Activated naive CD8-positive, alpha-beta T cell (primary cell): ENCODE data around the gene C9orf40.

Experiments
- H3K27ac Mint-ChIP-seq: one replicate; pipeline ENCODE4 v1.8.0; 2021; ENCODE audit warnings: mixed read lengths
- H3K27me3 Mint-ChIP-seq: one replicate; pipeline ENCODE4 v1.8.0; 2021; ENCODE audit warnings: mixed read lengths
- H3K36me3 Mint-ChIP-seq: one replicate; pipeline ENCODE4 v1.8.0; 2021; ENCODE audit warnings: mixed read lengths
- H3K4me1 Mint-ChIP-seq: one replicate; pipeline ENCODE4 v1.8.0; 2021; ENCODE audit warnings: low read depth, mixed read lengths
- H3K4me3 Mint-ChIP-seq: one replicate; pipeline ENCODE4 v1.8.0; 2021; ENCODE audit warnings: mild to moderate bottlenecking, mixed read lengths
- H3K9me3 Mint-ChIP-seq: one replicate; pipeline ENCODE4 v1.8.0; 2021; ENCODE audit warnings: low read depth, mixed read lengths

Gene C9orf40

GRCh38 chr9:74951725-74952151 lies 974 bp downstream of the C9orf40 start:
- H3K36me3 Mint-ChIP-seq: peaks cover 3% of the 10 kb centered on the region
- H3K27me3 Mint-ChIP-seq: no peaks in the 10 kb centered on the region
- H3K9me3 Mint-ChIP-seq: no peaks in the 10 kb centered on the region
- peak overlapping the region; percentile 96 for H3K4me3 Mint-ChIP-seq
- H3K27ac Mint-ChIP-seq: peak overlapping the region; percentile 85
- H3K4me1 Mint-ChIP-seq: peaks cover 21% of the 10 kb centered on the region

GRCh38 chr9:74951107-74951720 lies 1.5 kb downstream of the C9orf40 start:
- no peaks in the 10 kb centered on the region for H3K27me3 Mint-ChIP-seq
- no peaks in the 10 kb centered on the region for H3K9me3 Mint-ChIP-seq
- peak overlapping the region; percentile 85 for H3K27ac Mint-ChIP-seq
- peaks cover 3% of the 10 kb centered on the region for H3K36me3 Mint-ChIP-seq
- peak overlapping the region; percentile 96 for H3K4me3 Mint-ChIP-seq
- peaks cover 21% of the 10 kb centered on the region for H3K4me1 Mint-ChIP-seq

- Mint-ChIP-seq H3K9me3 (no peaks in the 10 kb centered on the region), H3K4me3 (peak overlapping the region; percentile 41), H3K36me3 (peaks cover 3% of the 10 kb centered on the region), H3K27me3 (no peaks in the 10 kb centered on the region), H3K27ac (no peak overlapping the region), H3K4me1 (peaks cover 21% of the 10 kb centered on the region)
Observed at GRCh38 chr9:74949859-74950855, 2.6 kb downstream of the C9orf40 start.

GRCh38 chr9:74948937-74949336 lies 3.8 kb downstream of the C9orf40 start:
- Mint-ChIP-seq H3K27ac (no peak overlapping the region), H3K4me1 (peaks cover 19% of the 10 kb centered on the region), H3K4me3 (no peak overlapping the region), H3K27me3 (no peaks in the 10 kb centered on the region), H3K9me3 (no peaks in the 10 kb centered on the region), H3K36me3 (peaks cover 3% of the 10 kb centered on the region)

GRCh38 chr9:74946686-74947085 lies 6.0 kb downstream of the C9orf40 start:
- no peak overlapping the region for H3K27ac Mint-ChIP-seq
- H3K9me3 Mint-ChIP-seq: peaks cover 6% of the 10 kb centered on the region
- no peaks in the 10 kb centered on the region for H3K27me3 Mint-ChIP-seq
- H3K4me1 Mint-ChIP-seq: peaks cover 19% of the 10 kb centered on the region
- H3K36me3 Mint-ChIP-seq: peaks cover 5% of the 10 kb centered on the region
- no peak overlapping the region for H3K4me3 Mint-ChIP-seq

- peak overlapping the region; percentile 46 for H3K27ac Mint-ChIP-seq
- no peaks in the 10 kb centered on the region for H3K27me3 Mint-ChIP-seq
- H3K4me3 Mint-ChIP-seq: no peak overlapping the region
- peaks cover 6% of the 10 kb centered on the region for H3K9me3 Mint-ChIP-seq
- peaks cover 3% of the 10 kb centered on the region for H3K36me3 Mint-ChIP-seq
- peaks cover 10% of the 10 kb centered on the region for H3K4me1 Mint-ChIP-seq
Observed at GRCh38 chr9:74942801-74943200, 9.9 kb downstream of the C9orf40 start.

GRCh38 chr9:74940600-74940999 lies 12.1 kb downstream of the C9orf40 start:
- Mint-ChIP-seq H3K27ac (no peak overlapping the region), H3K36me3 (peaks cover 2% of the 10 kb centered on the region), H3K4me1 (peaks cover 10% of the 10 kb centered on the region), H3K4me3 (no peak overlapping the region), H3K9me3 (peaks cover 6% of the 10 kb centered on the region), H3K27me3 (no peaks in the 10 kb centered on the region)

GRCh38 chr9:74935008-74935407 lies 17.7 kb downstream of the C9orf40 start:
- Mint-ChIP-seq H3K27ac (no peak overlapping the region), H3K4me1 (no peaks in the 10 kb centered on the region), H3K27me3 (peaks cover 1% of the 10 kb centered on the region), H3K9me3 (peaks cover 9% of the 10 kb centered on the region), H3K36me3 (peaks cover 6% of the 10 kb centered on the region), H3K4me3 (no peak overlapping the region)

- Mint-ChIP-seq H3K4me1 (no peaks in the 10 kb centered on the region), H3K4me3 (no peak overlapping the region), H3K9me3 (no peaks in the 10 kb centered on the region), H3K36me3 (no peaks in the 10 kb centered on the region), H3K27me3 (peaks cover 1% of the 10 kb centered on the region), H3K27ac (no peak overlapping the region)
Observed at GRCh38 chr9:74921737-74922136, 31.0 kb downstream of the C9orf40 start.

- Mint-ChIP-seq H3K36me3 (no peaks in the 10 kb centered on the region), H3K27me3 (no peaks in the 10 kb centered on the region), H3K27ac (no peak overlapping the region), H3K9me3 (no peaks in the 10 kb centered on the region), H3K4me1 (no peaks in the 10 kb centered on the region), H3K4me3 (no peak overlapping the region)
Observed at GRCh38 chr9:74920944-74921626, 31.6 kb downstream of the C9orf40 start.

- Mint-ChIP-seq H3K36me3 (peaks cover 14% of the 10 kb centered on the region), H3K4me3 (no peak overlapping the region), H3K9me3 (peaks cover 9% of the 10 kb centered on the region), H3K4me1 (no peaks in the 10 kb centered on the region), H3K27ac (no peak overlapping the region), H3K27me3 (peaks cover 20% of the 10 kb centered on the region)
Observed at GRCh38 chr9:74910036-74910435, 42.7 kb downstream of the C9orf40 start.

- peaks cover 9% of the 10 kb centered on the region for H3K9me3 Mint-ChIP-seq
- peaks cover 14% of the 10 kb centered on the region for H3K36me3 Mint-ChIP-seq
Observed at GRCh38 chr9:74908665-74909064, 44.0 kb downstream of the C9orf40 start.

GRCh38 chr9:74907085-74907484 lies 45.6 kb downstream of the C9orf40 start:
- Mint-ChIP-seq H3K27me3 (peaks cover 20% of the 10 kb centered on the region), H3K4me3 (no peak overlapping the region), H3K9me3 (peaks cover 5% of the 10 kb centered on the region), H3K36me3 (peaks cover 13% of the 10 kb centered on the region), H3K4me1 (no peaks in the 10 kb centered on the region), H3K27ac (no peak overlapping the region)

More at GRCh38 chr9:74908665-74909064, 44.0 kb downstream of the C9orf40 start:
- Mint-ChIP-seq H3K4me3 (no peak overlapping the region), H3K27me3 (peaks cover 20% of the 10 kb centered on the region), H3K4me1 (no peaks in the 10 kb centered on the region), H3K27ac (no peak overlapping the region)

GRCh38 chr9:74901001-74901400 lies 51.7 kb downstream of the C9orf40 start:
- Mint-ChIP-seq H3K9me3 (no peaks in the 10 kb centered on the region), H3K27me3 (peaks cover 5% of the 10 kb centered on the region), H3K4me3 (no peak overlapping the region), H3K4me1 (no peaks in the 10 kb centered on the region), H3K36me3 (no peaks in the 10 kb centered on the region), H3K27ac (no peak overlapping the region)
